HG03342 (cell line): ENCODE results near the gene RPL18A.

ENCODE experiments used
- ATAC-seq: cut with Tn5 transposase; IDR thresholded peaks from one replicate; pipeline ENCODE4 v1.9.1; 2021; ENCODE audit warnings: mild to moderate bottlenecking, moderate library complexity; ENCODE audit not compliant: unreplicated experiment

Gene RPL18A

DNA sequence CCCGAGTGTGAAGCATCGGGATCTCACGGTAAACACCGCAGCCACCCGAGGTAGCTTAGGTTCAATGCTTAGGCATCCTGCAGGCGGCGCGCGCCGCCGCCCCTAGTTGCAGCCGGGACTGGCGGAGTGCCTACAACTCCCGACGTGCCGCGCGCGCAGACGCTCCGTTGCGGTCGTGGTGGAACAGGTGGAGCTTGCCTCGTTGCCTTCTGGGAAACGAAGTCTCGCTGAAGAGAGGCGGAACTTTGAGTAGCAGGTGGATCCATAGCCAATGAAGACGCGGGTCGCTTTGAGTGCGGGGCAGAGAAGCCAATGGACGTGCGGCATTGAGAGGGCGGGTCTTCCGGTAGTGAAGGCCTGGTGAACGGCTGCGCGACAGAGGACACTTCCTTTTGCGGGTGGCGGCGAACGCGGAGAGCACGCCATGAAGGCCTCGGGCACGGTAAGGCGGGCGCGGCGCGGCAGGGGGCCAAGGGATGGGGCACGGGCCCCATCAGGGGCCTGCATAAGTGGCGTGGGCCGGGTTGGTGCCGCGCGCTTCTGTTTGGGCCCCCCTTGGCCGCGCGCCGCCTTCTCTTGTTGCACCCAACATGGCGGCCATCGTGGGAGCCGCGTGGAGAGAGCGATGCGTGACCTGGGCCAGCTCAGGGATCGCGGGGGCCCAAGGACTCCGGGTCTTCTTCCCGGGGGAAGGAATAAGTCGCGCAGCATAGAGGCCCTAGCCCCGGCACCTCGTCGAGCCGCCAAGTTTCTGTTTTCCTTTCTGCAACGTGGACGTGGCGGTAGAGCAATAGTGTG lies at the start of gene RPL18A:
Gene RPL18A, plus strand, starts transcription at position 378 of the 798 bp plus-strand sequence. Its CDS starts 47 bp downstream, at position 425.
- peak; percentile 90 for ATAC-seq

DNA sequence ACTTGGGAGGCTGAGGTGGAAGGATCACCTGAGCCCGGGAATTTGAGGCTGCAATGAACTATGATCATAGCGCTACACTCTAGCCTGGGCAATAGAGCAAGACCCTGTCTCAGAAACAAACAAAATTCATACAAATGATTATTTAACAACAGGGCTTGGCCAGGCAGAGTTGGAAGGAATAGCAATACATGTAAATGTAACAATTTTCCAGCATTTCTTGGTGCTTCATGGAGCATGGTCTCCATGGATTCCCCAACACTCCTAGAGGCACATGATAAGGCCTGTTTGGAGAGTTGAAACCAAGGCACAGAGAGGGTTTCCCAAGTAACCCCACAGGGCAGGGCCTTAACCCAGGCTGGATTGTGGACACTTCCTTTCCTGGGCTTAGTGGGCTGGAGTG lies 48.6 kb upstream of the RPL18A start:
- ATAC-seq, result no peak

DNA sequence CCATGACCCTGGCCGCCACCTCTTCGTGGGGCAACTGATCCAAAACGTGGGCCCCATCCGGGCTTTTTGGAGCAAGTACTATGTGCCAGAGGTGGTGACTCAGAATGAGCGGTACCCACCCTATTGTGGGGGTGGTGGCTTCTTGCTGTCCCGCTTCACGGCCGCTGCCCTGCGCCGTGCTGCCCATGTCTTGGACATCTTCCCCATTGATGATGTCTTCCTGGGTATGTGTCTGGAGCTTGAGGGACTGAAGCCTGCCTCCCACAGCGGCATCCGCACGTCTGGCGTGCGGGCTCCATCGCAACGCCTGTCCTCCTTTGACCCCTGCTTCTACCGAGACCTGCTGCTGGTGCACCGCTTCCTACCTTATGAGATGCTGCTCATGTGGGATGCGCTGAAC lies 48.0 kb upstream of the RPL18A start:
- ATAC-seq, result no peak

DNA sequence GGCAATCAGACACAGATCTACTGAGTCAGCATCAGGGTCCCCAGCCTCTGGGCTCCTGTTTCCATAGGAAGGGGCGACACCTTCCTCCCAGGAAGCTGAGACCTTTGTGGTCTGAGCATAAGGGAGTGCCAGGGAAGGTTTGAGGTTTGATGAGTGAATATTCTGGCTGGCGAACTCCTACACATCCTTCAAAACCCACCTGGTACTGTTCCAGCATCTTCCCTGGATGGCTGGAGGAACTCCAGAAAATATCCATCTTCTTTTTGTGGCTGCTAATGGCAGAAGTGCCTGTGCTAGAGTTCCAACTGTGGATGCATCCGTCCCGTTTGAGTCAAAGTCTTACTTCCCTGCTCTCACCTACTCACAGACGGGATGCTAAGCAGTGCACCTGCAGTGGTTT lies 47.6 kb upstream of the RPL18A start:
- no peak for ATAC-seq

DNA sequence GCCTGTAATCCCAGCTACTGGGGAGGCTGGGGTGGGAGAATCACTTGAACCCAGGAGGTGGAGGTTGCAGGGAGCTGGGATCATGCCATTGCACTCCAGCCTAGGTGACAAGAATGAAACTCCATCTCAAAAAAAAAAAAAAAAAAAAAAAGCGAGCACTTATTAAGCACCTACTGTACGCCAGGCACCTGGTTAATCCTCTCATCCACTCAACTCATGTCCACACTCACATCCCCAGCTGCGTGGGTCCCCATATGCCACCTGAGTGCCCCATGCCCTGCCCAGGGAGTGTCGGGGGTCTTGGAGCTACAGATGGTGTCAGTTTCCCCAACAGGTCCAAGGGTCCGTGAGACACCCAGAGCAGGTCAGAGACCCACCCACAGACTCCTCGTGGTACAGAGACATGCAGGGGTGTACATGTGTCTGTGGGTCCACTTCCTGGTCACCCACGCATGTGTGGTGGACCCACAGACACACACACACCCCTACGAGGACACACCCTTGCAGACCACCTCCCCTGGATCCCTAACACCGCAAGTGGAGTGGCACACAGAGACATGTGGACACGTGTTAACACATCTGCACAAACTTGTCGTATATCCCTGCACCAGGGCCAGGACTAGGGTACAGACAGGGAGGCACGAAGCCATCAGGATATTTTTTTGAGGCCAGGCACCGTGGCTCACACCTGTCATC lies 41.9 kb upstream of the RPL18A start:
- no peak for ATAC-seq

DNA sequence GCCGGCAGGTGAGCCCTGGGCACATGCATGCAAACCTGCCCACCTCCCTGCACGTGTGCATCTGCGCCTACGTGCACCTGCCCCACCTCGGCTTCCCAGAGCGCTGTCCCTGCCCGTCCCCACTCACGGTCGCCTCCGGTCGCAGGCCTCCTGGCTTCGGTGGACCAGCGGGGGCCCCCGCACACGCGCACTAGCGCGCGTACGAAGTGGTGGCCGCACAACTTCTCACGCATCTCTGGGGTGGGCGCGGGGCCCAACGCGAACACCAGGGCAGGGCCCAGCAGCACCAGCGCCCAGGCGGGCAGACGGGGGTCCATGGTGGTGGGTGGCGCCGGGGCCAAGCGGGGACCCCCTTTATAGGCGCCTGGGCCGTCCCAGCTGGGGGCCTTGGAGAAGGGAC lies 38.5 kb upstream of the RPL18A start, which contains the start of gene INSL3:
Gene INSL3, minus strand, starts transcription at position 330 of the 400 bp plus-strand sequence. Its CDS starts 13 bp downstream, at position 317.
- no peak for ATAC-seq

DNA sequence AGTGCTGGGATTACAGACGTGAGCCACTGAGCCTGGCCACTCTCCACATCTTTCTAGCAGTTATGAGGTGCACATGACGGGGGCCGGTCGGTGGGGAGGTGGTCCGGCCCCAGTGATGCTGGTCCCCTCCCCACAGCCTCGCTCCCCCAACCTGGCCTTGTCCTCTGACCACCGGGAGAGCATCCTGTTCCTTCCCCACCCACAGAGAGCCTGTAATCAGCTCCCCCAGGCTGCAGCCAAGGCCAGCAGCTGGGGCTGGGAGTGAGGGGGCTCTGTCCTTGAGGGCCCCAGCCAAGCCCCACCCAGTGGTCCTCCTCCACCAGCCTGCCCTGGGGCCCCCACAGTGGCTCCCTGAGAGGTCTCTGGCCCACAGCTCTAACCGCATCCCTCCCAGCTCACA lies 35.4 kb upstream of the RPL18A start:
- ATAC-seq, result no peak

DNA sequence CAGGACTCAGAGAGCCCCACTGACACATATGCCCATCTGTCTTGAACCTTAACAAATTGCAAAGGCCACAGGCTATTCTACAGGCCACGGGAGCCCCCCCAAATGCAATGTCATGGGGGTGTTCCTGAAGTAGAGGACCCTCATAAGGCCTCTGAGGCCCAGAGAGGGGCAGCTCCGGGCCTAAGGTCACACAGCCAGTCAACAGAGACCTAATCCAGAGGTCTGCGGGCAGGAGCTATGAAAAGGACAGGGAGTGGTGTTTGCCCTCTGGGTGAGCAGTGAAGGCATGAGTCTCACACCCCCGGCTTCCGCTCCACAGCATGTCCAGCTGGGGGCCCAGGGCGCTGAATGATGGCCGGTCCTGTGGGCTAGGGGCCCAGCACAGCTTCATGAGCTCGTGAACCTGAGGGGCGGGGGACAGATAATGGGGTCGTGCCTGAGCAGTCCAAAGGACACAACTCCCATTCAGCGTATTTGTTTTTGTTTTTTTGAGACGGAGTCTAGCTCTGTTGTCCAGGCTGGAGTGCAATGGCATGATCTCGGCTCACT lies 33.1 kb upstream of the RPL18A start:
- no peak for ATAC-seq

DNA sequence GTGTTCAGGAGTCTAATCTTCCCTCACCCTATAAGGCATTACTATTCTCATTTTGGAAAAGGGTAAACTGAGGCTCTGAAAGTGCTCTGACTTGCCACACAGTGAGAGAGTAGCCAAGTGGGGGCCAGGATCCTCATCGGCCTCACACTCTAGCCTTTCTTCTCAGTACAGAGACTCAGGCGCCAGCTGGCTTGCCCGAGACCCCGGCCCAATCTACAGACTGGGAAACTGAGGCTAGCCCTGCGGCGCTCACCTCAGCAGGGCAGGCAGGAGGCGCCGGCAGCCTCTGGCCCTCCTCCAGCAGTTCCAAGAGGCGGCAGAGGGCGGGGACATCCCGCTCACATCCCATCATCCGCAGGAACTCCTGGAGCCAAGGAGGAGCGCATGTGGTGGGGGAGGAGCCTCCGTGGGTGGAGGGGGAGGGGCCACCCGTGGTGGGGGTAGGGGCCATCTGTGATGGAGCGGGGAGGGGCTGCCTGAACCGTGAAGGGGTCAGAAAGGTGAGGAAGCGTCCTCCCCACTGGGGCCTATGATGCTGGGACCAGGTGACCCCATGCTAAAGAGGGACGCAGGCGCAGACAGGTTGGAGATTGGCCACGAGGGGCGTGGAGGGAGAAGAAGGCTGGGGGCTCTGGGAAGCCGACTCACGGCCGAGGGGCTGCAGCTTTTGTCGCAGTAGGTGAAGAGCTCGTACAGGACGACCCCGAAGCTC lies 29.7 kb upstream of the RPL18A start:
- no peak for ATAC-seq

DNA sequence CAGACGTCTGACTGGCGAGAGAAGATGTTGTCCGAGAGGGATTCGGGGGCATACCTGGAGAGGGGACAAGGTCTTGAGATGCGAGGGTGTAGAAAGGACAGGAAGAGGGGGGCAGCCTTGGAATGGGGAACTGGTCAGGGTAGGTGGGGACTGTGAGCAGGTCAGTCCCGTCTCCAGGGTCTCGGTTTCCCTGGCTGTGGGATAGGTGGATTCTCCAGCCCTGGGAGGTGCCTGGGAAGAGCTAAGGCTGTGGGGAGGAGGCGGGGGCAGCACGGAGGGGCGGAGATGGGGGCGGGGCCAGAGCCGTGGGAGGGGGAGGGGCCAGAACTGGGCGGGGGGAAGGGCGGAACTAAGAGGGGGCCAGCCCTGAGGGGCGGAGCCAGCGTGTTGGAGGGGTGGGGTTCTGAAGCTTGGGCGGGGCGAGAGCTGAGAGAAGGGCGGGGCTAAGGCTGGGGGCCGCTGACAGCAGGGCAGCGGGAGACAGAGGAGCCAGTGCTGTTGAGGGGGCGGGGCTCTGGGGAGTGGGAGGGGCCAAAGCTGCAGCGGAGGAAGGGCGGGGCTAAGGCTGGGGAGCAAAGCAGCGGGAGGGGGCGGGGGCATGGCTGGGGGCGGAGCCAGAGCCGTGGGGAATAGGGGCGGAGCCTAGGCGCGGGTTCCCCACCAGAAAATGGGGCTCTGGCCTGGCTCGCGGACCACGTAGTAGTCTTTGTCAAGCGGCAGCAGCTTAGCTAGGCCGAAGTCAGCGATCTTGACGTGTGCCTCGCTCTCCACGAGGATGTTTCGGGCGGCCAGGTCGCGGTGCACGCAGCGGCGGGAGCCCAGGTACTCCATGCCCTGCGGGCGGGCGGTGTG lies 28.9 kb upstream of the RPL18A start:
- ATAC-seq, result no peak

DNA sequence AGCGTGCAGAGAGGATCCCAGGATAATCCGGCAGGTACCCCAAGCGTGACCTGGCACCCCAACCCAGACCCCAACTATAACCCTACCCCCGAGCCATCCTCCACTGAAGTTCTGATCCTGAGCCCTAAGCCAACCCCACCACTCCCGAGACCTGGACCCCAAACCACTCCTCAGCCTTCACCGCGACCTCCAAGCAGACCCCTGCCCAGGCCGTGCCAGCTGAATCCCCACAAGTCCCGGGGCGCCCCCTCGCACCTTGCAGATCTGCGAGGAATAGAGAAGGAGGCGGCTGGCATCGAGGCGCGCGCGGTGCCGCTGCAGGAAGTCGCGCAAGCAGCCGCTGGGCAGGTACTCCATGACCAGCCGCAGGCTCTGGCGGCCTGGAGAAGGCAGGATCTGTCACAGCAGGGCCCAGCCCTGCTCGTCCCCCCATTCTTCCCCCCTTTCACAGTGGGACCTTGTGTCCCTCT lies 28.3 kb upstream of the RPL18A start:
- ATAC-seq, result no peak

DNA sequence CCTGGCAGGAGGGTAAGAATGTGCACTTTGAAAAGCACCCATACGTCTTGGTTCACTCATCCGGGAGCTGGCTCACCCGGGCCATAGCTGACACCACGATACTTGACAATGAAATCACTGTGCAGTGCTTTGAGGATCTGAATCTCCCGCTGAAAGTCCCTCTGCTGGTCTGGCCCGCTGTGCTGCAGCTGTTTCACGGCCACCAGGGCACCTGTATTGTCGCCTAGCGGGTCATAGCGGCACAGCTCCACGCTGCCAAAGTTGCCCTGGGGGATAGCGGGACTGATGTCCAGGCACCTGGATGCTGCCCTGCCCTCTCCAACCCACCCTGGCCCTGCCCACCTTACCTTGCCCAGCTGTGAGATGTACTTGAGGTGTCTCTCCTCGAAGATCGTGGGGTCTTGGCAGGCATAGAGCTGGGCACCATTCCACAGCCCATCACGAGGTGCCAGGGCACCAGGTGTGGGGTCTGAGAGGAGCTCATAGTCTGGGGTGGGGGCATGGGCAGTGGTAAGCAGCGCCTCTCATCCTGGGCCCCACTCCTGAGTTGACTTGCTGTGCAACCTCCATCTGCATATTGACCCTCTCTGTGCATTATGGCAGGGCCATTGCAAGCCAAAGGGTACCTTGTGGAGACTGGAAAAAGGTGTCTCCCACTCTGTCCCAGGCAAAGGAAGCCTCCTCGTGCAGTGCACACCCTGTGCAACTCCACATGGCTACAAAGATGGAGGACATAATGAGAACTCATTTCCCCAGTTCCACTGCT lies 27.1 kb upstream of the RPL18A start:
- ATAC-seq, result no peak

DNA sequence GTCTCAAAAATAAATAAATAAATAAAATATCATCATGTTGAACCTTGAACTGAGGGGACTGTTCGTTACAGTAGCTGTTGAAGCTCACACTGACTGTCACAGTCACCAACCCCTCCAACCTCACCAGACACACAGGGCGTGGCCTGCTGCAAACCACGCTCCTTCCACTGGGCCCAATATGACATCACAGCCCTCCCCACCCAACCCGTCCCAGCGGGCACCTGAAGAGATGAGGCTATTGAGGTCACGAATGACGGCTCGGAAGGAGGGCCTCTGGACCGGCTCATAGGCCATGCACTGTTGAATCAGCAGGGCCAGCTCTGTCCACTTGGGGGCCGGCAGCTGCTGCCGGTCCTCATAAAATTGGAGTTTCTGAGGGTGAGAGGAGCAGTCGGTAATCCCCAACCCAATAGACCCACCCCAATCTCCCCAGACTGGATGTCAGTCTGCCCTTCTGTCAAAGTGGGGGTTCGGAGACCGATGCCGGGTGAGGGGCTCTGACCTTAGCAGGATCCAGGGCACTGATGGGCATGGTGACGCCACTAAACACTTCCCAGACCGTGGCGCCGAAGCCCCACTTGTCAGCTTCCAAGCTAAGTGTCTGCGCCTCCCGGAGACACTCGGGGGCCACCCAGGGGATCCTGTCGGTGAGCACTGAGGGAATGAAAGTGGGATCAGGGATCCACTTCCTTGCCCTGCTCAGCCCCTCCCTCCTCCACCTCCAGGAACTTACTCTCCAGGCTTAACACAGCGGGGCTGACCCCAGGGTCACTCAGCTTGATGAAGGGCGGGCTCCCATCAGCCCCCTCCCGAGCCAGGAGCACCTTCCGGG lies 25.1 kb upstream of the RPL18A start:
- ATAC-seq, result no peak

DNA sequence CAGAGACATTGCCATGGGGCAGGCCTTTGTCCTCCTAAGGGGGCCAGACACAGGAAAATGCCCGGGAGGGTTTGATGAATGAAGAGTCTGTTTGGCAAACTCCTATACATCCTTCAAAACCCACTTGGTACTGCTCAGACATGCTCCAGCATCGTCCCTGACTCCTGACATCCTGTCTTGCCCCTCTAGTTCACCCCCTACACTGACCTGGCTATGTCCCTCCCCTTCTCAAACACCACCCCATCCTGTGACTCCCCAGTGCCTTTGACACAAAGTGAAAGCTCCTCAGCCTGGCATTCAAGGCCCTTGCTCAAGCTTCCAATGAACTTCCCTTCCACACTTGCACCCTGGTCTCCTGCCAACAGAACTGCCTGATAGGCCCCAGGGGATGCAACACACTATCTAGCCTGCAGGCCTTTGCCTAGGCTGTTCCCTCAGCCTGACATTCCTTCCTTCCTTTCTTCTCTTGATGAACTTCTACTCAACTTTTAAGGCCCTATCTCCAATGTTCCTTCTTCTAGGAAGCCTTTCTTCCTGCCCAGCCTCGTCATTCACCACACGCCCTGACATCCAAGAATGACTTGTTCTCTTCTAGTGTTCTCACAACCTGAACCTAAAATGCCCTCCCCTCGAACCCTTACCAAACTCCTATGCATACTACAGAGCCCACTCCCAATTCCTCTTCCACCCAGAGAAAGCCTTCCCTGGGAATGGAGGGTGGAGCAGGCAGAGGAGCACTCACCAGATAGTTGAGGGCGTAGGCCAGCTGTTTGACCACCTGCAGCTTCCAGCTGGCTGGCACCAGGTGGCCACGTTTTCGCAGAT lies 24.3 kb upstream of the RPL18A start:
- ATAC-seq, result no peak

DNA sequence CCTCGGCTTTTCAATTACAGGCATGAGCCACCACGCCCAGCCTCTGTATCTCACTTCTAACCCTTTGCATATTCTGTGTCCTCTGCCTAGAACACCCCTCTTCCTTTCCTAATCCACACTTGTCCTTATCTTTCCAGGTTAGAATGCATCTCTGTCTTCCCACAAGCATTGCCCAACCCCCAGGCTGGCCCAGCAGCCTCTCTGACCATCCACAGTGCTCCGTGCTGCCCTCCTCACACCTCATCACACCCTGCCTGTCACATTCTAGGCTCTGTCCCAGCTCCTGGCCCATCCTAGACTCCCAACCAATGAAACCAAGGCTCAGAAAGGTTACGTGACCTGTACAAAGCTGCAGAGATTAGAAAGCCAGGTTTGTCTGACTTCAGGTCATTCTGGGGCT lies 23.2 kb upstream of the RPL18A start:
- ATAC-seq, result no peak

DNA sequence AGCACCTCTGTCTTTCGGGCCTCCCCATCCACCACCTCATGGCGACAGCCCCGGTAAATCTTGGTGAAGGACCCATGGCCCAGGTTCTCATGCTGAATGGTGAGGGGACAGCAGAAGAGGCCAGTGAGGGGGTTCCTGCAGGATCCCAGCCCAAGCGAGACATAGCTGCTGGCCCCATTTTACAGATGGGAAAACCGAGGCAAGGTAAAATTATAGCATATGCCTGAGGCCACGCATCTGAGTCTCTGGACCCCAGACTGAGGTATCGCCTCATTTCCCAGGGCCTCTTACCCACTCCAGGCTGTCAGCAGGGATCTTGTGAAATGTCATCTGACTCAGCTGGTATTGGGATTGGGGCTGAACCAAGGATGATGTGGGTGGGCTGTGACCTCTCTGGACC lies 21.7 kb upstream of the RPL18A start:
- no peak for ATAC-seq

DNA sequence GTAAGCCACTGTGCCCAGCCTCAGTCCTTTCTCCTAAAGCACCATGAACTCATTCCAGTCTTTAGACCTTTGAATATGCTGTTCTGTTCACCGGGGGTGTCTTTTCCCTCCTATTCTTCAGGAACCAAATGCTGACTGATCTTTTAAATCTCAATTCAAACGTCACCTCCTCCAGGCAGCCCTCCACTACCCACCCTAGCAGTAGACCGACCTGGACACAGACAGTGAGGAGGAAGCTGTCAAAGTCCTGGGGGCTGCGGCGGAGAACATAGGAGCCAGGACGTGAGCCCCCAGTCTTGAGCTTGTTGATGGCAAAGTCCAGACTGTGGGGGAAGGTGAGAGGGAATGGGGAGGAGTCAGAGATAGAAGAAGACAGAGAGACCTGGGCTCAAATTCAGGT lies 19.7 kb upstream of the RPL18A start:
- no peak for ATAC-seq

DNA sequence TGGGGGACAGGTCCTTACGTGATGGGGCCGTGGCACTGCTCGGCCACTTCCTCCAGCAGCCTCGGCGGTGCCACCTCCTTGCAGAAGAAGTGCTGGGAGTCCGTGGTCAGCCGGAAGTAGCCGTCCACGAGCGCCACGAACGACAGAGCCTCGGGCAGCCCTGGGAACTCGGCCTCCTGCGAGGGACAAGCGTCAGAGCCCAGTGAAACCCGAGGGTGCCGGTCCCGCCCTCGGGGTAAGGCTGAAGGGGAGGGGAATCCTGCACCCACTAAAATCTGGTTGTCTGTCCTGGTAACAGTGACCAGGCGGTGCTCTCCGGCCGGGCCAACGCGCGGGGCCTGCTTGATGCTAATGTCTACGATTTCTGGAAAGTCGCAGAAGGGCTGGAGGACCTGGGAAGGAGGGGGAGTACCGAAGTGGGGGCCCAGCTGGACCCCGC lies 18.3 kb upstream of the RPL18A start:
- no peak for ATAC-seq
